HG02763 (cell line): Measurements from ENCODE around the gene RFNG.

Experiments used
- ATAC-seq: cut with Tn5 transposase; IDR thresholded peaks from one replicate; pipeline ENCODE4 v1.9.1; 2021; ENCODE audit warnings: mild to moderate bottlenecking, moderate library complexity; ENCODE audit not compliant: unreplicated experiment

RFNG gene

DNA sequence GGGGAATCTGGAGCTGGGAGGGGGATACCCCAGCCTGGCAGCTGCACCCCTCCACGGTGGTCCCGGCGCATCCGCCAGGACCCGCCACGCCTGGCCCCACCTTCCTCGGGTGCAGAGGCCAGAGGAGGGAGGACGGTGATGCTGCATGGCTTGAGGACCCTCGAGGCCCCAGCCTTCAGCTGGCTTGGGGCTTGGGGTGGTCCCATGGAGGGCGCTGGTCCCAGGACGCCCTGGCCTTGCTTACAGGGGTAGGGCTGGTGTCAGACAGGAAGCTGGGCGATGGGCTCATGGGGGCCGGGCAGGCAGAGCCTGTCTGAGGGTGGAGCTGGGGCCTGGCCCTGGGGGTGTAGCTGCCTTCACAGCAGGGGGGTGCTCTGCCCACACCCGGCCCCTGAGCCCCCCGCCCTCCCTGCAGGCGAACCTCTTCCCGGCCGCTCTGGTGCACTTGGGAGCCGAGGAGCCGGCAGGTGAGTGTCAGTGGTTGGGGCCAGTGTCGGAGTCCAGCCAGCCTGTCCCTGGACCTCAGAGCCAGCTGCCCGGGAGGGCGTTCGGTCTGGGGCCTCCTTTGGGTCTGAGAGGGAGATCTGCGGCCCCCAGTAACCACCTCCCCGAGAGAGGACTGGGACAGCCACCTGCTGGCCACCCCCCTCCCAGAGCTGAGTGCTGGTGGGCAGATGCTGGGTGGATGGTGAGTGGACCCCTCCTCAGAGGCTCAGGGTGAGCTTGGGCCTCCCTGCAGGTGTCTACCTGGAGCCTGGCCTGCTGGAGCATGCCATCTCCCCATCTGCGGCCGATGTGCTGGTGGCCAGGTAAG is 35.3 kb downstream of the RFNG start:
- no peak for ATAC-seq

DNA sequence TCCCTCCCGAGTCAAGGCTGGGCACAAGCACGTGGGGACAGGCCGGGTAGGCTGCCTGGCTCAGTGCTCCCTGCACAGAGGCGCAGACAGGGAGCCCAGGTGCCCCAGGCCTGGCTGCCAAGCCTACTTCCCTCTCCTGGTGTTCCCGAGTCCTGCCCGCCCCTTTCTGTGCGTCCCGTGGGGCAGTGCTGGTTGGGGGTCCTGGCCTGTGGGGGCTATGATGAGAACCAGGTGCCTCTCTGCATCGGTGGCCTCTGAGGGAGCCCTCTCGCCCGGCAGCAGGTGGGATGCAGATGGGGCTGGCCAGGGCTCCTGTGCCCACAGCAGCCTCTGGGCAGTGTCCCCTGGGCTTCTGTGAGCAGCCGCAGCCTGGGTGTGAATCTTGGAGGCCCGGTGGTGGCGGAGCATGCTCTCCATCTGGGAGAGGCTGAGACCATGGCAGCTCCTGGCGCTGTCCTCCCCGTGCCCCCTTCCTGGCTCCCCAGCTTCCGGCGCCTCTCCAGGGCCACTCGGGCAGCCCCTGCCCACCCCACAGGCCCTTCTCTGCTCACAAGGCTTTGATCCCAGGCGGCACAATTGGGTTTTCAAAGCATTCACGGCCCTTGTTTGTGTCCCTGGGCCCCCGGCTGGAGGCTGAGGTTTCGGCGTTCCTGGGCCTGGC is 36.2 kb downstream of the RFNG start:
- ATAC-seq = no peak

DNA sequence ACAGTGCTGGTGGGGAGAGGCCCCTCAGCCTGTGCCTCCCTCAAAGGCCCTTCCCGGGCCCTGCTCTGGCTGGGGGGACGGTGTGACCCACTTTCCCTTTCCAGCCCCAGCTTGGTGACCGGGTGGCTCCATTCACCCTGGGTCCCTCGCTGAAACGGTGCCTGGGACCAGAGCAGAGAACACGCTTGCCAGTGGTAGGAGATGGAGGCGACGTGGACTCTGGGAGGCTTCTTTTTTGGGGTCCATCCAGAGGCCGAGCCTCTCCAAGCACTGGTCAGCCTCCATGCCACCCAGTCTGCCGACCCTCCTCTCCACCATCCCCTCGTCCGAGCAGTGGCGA is 36.7 kb downstream of the RFNG start:
- ATAC-seq = no peak

DNA sequence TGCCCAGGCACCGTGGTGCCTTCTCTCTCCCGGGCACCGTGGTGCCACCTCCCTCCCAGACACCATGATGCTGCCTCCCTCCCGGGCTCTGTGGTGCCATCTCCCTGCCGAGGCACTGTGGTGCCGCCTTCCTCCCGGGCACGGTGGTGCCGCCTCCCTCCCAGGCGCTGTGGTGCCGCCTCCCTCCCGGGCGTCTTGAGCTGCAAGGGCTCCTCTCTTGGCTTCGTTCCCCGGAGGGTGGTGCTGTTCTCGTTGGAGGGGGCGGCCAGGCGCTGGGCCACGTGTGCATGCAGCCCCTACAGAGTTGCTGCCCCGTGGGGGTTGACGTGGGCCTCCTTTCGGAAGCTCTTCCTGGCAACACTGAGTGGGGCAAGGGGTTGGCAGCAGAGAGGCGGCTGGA is 37.2 kb downstream of the RFNG start:
- no peak for ATAC-seq

DNA sequence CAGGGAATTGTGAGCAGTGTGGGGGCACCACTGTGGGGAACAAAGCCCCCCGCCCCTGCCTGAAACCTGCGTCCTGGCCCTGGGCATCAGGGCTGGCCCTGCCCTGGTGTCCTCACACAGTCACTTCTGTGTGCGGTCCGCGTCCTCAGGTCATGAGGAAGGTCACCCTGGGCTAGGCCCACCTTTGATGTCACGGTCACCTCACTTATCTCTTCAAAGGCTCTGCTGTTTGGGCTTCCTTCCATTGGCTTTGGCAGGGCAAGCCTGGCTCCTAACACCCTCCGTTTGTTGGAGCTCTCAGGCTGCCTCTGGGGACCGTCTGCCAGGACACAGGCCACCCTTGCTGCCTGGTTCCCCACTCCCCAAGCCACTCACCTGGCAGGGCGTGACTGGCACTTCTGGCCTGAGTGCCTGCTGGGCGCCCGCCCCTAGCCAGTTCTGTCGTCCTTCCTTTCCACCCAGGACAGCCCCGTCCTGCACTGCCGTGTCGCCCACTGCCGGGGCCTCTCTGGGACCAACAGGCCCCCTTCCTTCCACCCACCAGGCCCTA is 37.8 kb downstream of the RFNG start:
- no peak for ATAC-seq

DNA sequence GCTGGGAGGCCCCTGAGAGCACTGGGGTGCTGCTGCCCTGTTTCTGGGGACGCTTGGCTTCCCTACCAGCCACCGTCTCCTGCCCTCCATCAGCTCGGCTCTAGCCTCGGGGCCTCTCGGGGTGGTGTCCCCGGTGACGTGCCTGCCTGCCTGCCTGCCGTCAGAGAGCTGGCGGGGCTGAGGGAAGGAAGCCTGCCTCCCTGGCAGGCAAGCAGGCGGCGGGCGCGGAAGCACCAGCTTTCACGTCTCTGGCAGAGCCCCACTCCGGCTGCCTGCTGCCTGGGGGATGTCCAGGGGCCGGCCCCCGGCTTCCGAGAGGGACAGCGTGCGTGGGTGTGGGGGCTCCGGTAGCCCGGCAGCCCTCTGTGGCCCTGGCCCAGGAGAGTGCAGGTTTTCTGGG is 38.3 kb downstream of the RFNG start:
- ATAC-seq = no peak

DNA sequence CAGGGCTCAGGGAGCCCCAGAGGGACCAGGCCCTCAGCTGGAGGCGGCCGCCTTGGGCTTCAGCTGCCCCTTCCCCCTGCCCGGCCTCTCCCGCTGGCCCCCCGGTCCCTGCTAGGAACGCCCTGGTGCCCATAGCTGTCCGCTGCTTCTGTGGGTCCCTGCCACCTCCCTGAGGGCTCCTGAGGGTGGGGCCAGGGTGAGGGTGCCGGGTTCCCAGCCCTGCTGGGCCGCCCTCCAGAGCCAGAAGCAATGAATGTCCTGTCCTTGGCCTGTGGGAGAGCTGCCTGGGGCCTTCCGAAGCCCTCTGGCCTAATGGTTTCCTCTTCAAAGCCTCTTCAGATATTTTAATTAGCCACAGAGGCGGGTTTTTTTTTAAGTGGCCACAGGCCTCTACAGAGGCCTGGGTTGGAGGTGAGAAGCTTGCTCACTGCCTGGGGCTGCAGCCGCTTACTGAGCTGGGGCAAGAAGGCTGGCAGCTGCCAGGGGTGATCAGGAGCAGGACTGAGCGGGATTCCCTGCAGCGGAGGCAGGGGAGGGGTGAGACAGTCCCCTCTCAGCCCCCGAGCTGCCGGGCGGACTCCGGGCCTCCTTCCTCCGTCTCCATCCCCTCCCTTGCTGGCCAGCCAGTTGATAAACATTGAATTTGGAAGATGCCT is 38.8 kb downstream of the RFNG start:
- no peak for ATAC-seq

DNA sequence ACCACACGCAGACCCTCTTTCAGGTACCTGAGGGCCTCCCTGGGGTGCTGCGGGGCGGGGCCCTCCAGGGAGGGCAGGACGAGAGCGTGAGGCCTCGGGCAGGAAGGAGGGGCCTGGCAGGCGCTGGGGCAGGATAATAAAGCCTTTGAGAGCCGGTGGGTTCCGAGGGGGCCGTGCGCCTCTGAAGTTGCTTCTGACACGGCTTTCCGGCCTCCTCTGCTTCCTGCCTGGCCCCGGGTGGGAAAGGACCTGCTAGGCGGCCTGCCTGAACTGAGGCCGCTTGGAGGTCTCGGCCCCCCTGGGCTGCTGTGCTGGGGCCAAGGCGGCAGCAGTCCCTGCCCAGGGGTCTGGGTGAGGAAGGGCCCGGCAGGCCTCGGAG is 39.4 kb downstream of the RFNG start:
- no peak for ATAC-seq

DNA sequence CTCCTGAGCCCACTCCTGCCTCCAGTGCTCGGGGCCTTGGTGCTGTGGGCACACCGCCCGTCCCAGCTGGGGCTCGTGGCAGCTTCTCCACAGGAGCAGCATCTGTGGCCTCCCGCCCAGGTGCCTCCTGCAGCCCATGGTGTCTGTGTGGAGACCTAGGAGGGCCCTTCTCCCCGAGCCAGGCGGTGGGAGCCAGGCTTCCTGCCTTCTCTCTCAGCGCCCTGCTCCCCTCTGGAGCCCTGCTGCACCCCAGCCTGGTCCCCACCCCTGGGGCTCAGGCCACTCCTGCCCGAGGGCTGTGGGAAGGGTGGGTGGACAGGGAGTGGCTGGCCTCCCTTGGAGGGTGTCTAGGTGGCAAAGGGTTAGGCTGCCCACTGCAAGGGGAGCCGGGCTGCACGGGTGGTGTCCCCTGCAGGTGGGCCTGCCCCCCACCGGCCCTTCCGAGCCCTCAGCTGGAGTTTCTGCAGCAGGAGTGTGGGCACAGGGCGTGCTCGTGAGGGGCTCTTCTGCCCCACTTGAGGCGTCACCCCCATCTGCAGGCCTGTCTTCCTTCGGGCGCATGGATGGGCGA is 39.9 kb downstream of the RFNG start:
- ATAC-seq = no peak

DNA sequence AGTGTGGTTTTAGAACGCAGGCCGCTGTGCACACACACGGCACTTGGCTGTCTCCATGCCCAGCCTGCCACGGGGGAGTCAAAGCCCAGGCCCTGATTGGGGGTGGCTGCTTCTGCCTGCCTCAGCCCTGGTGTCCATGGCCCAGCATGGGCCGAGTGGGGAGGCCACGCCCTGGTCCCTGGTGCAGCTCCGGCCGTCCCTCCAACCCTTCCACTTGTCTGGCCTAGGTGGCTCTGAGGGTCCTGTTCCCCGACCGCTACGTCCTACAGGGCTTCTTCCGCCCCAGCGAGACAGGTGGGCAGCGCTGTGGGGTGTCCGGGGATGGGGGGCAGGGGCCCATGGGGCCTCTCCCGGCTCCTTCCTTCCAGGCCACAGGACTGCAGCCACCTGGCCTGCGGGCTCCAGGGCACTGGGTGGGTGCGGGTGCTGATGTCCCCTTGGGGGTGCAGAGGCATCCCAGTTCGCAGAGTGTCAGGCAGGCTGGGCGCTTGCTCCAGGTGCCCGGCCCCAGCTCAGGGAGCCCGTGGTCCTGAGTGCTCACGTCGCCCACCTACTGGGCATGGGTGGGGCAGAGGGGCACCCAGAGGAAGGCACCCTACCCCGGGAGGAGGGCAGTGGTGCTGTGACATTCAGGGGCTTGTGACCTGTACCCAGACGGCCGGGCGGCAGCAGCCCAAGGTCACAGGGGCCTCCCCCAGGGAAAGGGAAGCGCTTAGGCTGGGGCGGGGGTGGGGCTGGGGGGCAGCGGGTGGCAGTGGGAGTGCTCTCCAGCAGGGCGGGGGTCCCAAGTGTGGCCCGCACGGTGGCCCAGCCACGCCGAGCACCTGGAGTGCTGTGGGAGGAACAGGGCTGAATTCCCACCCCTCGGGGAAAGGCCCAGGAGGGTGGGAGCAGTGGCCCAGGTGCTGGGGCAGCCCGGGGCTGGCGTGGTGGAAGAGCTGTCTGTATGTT is 40.8 kb downstream of the RFNG start:
- ATAC-seq = no peak

DNA sequence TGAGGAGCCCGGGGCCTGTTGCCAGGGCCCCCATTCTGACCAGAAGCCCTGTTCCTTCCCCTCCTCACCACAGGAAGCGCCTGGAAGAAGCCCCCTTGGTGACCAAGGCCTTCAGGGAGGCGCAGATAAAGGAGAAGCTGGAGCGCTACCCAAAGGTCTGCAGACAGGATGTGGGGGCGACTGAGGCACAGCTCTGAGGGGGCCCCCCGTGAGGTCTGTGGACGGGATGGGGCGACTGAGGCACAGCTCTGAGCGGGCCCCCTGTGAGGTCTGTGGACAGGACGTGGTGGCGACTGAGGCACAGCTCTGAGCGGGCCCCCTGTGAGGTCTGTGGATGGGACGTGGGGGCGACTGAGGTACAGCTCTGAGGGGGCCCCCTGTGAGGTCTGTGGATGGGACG is 42.2 kb downstream of the RFNG start:
- no peak for ATAC-seq

DNA sequence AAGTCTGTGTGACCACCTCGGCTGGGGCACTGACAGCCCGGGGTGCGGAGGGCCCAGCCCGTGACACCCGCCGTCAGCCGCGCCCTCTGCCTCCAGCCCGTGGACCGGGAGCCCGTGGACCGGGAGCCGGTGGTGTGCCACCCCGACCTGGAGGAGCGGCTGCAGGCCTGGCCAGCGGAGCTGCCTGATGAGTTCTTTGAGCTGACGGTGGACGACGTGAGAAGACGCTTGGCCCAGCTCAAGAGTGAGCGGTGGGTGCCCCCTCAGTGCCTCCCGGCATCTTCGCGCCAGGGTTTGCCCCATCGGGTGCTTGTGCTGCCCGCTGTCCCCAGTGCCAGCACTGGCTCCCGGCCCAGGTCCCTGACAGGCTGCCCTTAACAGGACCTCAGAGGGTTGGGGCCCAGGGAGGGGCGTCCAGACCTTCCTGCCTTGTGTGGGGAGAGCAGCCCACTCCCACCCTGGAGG is 42.6 kb downstream of the RFNG start:
- ATAC-seq = no peak

DNA sequence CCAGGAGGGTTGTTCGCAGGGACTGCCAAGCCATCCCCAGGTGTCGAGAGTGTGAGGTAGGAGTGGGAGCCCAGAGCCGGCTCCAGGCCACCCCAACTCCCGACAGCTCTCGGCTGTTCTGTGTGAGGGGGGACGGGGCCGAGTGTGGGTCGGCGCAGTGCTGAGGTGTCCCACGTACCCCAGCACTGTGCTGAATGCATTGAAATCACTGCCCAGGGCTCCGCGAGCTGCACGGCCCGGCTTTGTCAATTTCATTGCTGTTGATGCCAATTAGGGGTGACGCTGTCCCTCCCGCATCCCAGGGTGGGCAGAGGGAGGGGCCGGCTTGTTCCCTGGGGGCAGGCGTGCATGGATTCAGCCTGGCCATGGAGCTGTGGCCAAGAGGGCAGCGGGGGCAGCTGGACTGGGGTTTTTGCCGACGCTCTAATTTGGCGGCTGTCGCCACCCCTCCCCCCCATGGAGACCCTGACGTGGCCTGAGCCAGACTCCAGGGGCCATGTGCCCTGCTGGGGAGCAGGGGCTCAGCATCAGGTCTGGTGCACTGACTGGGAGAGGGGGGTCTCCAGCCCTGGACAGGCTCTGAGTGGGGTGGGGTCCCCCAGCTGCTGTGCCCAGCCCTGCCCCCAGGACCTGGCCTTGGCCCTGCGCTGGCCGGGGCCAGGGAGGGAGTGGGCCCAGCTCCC is 43.2 kb downstream of the RFNG start:
- ATAC-seq = no peak

DNA sequence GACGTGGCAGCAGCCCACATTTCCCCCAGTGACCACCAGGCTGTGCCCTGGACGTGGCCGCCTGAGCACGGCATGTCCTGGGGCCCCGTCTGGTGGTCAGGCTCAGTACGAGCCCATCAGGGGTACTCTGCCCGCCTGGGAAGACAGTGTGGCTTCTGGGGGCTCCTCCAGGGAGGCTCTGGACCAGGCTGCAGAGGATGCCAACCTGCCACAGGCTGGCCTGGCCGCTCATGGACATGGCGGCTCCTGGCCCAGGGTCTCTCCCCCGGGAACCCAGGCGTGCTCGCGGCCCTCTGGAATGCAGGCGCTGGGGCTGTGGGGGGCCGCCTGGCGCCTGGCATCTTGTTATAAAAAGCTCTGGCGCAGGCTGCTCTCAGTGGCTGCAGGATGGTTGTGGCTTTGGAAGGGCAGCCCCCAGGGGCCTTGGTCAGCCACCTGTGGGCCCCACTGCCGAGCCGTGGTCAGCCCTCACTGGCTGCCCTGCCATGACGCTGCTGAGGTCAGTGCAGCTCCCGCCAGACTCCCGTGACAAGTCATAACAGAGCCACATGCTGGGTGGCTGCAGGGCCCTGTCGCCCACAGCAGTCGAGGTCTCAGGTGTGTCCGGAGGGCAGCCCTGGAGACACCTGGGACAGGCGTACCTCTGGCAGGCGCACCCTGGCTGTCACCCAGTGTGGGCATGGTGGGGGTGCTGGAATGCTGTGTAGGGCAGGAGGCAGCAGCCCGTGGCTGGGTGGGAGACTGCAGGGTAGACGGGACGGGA is 43.9 kb downstream of the RFNG start:
- no peak for ATAC-seq

DNA sequence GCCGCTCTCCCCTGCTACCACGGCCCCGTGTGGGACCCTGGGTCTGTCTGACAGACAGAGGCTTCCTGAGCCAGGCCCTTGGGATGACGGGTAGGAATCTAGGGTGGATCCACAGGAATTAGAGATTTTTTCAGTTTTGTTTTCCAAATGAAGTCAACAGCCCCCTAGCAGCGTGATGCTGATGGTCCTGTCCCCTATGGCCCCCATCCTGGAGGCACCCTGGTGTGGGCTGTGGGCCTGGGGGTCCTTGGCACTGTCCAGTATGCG is 44.5 kb downstream of the RFNG start:
- ATAC-seq = no peak

DNA sequence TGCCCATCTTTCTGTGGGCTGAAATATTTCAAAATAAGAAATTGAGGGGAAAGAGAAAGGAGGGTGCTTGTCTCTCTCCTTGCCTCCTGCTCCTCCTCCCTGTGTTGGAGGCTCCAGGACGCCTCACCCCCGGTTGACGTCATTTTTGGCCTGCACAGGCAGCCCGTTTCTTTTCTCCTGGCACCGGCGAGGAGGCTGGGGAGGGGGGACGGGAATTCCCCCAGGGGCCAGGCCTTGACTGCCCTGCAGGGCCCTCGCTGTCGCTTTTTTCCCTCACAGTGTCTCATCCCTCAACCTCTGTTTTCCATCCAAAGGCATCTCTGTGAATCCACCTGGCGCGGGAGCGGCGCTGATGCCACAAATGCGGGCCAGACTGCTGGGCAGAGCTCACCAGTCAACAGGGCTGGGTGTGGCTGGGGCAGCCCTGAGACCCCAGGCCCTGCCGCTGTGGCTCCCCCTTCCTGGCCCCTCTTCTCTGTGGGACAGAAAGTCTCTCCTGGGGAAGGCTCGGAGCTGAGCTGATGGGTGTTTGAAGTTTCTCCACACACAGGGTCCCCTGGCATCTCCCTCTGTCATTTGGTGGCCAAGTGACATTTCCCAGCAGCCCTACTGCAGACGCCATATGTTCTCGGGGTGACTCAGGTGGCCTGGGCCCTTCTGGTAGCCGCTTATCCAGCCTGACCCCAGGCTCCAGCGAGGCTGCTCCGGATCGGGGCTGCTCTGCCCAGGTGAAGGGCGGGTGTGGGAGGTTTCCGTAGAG is 45.0 kb downstream of the RFNG start:
- no peak for ATAC-seq

DNA sequence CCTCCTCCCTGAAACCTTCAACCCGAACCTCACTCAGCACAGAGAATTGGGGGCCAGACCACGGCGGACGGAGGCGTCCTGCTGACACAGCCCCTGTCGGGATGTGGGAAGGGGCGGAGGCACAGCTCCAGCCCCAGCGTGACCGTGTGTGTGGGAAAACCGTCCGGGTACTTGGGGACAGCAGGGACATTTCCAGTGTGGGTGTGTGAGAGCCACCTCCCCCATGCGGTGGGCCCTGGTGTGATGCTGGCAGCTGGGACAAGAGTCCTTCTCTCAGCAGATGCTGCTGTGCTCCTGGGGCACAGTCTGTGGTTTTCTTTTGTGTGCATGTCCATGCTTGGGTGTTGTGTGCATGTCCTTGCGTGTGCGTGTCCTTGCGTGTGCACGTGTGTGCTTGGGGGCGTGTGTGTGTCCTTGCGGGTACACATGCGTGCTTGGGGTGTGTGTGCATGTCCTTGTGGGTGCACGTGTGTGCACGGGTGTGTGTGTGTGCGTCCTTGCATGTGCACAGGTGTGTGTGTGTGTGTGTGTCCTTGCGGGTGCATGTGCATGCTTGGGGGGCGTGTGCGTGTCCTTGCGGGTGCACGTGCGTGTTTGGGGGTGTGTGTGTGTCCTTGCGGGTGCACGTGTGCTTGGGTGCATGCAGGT is 45.8 kb downstream of the RFNG start:
- ATAC-seq = no peak
